GM18526 (cell line): ENCODE data around the gene PLD3.

ENCODE experiments used
- POLR2A ChIP-seq: IDR thresholded peaks from 3 replicates; pipeline ENCODE4 v1.6.1; 2011; ENCODE audit not compliant: insufficient read length; ENCODE audit errors: extremely low read depth

The PLD3 gene

DNA sequence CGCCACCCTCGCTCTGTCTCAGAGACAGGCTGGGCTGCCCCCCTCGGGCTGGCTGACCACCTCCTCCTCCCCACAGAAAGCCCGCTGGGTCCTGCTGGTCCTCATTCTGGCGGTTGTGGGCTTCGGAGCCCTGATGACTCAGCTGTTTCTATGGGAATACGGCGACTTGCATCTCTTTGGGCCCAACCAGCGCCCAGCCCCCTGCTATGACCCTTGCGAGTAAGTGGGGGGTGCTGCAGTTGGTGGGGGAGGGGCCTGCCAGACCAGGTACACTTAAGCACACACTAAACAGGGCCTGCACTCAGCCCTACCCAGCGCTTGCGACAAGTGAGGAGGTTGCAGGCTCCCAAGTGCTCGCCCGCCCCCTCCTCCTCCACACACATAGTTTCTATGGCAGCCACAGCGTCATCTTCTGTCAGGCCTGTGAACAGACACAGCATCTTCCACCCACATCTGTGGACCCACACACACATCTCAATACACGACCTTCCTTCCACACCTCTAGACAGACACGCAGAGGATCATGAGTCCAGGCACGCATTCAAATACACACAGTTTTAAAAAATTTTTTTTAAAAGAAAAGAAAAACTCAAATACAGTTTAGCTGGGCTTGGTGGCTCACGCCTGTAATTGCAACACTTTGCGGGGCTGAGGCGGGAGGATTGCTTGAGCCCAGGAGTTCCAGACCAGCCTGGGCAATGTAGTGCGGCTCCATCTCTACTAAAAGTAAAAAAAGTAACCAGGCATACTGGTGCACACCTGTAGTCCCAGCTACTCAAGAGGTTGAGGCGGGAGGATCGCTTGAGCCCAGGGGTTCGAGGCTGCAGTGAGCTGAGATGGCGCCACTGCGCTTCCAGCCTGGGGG lies 18.4 kb downstream of the PLD3 start:
- TF ChIP-seq POLR2A: no peak

DNA sequence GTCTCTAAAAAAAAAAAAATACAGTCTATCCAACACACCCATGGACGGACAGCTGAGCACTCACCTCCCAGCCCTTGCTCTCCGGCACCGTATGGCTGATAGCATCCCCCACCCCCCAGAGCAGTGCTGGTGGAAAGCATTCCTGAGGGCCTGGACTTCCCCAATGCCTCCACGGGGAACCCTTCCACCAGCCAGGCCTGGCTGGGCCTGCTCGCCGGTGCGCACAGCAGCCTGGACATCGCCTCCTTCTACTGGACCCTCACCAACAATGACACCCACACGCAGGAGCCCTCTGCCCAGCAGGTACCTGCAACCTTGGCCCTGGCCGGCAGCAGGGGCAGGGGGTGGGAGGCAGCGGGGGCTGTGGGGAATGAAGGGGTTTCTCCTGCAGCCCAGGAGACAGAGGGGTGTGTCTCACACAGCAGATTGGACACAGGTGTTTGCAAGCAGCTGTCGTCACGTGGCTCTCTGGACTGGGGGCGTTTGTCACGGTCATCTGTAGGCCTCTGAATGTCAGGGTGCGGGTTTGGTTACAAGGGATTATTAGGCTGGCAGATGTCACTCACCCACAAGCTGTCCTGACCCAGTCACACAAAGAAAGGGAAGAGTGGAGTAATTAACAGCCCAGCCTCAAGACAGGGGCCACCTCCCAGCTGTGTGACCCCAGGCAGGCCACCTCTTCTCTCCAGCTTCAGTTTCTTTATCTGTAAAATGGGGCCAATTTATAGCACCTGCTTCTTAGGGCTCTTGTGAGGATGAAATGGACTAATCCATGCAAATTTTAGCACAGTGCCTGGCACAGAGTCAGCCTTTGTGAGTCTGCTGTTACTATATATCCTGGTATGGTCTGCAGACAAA lies 19.3 kb downstream of the PLD3 start:
- no peak for TF ChIP-seq POLR2A

DNA sequence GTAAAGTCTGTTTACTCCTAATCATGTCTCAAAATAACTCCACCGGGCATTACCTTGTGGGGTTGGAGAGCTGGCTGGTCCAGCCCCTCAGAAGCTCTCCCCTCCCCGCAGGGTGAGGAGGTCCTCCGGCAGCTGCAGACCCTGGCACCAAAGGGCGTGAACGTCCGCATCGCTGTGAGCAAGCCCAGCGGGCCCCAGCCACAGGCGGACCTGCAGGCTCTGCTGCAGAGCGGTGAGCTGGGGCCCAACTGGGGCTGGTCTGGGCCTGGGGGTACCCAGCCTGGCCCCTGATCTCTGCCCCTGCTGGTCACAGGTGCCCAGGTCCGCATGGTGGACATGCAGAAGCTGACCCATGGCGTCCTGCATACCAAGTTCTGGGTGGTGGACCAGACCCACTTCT lies 21.3 kb downstream of the PLD3 start:
- no peak for TF ChIP-seq POLR2A

DNA sequence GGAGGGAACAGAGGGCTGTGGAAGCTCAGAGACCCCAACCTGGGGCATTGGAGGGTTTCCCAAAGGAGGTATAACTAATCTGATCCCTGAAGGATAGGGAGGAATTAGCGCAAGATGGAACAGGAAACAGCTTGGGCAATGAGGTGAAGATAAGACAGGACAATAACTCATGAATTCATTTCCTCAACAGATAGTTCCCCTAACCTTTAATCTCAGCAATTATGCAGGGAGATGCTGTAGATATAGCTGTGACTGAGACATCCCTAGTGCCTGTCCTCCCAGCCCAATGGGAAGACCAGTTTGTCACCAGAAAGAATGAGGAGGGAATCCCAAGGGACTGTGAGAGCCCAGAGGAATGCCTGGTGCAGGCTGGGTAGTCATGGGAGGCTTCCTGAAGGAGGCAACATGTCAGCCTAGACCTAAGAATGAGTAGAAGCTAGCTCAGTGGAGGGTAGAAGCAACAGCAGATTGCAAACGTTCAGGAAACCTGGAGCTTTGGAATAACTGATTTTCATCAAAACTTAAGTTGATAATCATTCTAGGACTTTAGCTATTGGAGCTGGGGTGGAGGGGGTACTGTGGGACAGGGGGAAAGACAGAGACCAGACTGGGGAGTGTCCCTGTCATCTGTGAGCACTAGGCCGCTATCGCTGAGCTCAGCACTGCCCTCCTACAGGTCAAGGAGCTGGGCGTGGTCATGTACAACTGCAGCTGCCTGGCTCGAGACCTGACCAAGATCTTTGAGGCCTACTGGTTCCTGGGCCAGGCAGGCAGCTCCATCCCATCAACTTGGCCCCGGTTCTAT lies 22.7 kb downstream of the PLD3 start:
- no peak for TF ChIP-seq POLR2A

DNA sequence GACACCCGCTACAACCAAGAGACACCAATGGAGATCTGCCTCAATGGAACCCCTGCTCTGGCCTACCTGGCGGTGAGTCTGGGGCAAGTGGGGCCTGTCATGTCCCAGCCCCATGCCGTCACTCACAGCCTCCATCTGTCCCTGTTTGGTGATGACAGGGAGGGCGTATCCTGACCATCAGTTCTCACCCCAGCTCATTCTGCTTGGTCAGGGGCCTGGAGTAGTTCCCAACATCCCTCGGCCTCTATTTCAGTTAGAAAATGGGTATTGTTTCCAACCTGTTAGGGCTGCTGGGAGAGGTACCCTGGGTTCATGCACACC lies 23.3 kb downstream of the PLD3 start:
- TF ChIP-seq POLR2A: no peak

DNA sequence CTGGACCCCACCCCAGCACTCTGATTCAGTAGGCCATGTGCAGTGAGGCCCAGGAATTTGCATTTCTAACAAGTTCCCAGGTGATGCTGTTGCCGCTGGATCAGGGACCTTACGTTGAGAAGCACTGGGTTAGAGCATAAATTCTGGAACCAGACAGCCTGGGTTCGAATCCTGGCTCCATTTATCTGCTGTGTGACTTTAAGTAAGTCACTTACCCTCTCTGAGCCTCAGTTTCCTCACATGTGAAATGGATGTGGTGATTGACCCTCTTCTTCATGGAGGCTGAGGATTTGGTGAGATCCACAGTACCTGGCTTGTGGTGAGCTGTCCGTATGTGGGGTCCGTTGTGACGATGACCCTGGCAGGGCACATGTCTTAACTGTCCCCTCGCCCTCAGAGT lies 25.6 kb downstream of the PLD3 start:
- TF ChIP-seq POLR2A: no peak

DNA sequence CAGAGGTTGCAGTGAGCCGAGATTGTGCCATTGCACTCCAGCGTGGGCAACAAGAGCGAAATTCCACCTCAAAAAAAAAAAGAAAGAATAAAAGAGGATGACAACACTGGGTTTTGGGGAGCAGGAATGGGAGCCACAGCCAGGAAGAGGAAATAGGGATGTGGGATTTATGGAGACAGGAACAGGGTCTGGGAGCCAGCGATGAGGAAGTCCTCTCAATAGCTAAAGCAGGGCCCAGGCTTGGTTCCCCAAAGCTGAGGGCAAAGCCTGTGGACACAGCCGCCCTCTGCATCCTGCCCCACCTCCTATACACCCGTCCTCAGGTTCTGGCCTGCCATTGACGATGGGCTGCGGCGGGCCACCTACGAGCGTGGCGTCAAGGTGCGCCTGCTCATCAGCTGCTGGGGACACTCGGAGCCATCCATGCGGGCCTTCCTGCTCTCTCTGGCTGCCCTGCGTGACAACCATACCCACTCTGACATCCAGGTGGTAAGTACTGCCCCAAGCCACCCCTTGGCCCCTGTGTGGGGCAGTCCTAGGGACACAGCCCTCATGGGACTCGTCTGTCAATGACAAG lies 27.9 kb downstream of the PLD3 start:
- no peak for TF ChIP-seq POLR2A

DNA sequence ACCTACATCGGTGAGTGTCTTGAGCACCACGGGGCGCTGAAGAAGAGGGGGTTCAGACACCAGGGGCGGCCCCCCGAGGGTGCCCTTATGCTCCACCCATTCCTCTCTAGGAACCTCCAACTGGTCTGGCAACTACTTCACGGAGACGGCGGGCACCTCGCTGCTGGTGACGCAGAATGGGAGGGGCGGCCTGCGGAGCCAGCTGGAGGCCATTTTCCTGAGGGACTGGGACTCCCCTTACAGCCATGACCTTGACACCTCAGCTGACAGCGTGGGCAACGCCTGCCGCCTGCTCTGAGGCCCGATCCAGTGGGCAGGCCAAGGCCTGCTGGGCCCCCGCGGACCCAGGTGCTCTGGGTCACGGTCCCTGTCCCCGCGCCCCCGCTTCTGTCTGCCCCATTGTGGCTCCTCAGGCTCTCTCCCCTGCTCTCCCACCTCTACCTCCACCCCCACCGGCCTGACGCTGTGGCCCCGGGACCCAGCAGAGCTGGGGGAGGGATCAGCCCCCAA lies 29.4 kb downstream of the PLD3 start:
- TF ChIP-seq POLR2A: no peak

DNA sequence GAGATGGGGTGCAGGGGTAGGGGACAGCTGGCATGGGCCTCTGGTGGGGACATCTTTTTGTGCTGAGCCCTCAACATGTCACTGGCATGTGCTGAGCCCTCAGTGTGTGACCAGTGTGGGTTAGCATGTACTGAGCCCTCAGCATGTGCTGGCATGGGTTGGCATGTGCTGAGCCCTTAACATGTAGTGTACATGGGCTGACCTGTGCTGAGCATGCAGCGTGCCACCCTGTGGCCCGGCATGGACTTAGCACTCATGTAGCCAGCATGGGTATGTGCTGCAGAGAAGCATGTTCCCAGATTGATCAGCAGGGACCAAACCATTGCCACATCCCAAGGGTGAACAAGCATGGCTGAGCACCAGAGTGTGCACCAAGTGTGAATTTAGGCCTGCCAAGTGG lies 30.0 kb downstream of the PLD3 start:
- TF ChIP-seq POLR2A: no peak

DNA sequence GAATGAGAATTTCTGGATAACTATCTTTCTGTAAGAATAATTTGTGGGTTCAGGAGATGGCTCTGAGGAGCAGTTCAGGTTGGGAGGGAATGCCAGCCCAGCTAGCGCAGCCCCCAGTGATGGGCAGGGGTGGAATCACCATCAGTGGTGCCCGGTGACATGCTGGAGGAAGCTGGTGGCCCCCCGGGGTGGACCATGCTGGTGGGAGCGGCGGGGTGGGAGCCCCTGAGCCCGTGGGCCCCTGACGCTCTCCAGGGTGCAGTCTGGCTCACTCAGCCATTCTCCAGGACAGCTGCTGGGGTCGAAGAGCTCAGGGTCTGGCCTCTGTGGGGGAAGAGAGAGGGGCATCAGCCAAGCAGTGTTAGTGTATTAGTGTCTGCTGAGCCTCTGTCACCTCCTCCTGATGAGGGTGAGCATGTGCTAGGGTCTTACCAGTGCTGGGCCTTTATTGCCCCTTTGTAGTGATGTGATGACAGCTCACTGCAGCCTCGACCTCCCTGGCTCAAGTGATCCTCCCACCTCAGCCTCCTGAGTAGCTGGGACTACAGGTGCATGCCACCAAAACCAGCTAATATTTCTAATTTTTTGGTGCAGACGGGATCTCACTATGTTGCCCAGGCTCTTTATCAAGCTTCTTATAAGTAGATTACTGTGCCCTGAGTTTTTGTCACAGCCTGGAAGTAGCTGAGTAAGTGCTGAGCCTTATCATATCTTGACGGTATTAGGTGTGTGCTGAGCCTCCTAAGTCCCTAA lies 31.1 kb downstream of the PLD3 start:
- TF ChIP-seq POLR2A: no peak

DNA sequence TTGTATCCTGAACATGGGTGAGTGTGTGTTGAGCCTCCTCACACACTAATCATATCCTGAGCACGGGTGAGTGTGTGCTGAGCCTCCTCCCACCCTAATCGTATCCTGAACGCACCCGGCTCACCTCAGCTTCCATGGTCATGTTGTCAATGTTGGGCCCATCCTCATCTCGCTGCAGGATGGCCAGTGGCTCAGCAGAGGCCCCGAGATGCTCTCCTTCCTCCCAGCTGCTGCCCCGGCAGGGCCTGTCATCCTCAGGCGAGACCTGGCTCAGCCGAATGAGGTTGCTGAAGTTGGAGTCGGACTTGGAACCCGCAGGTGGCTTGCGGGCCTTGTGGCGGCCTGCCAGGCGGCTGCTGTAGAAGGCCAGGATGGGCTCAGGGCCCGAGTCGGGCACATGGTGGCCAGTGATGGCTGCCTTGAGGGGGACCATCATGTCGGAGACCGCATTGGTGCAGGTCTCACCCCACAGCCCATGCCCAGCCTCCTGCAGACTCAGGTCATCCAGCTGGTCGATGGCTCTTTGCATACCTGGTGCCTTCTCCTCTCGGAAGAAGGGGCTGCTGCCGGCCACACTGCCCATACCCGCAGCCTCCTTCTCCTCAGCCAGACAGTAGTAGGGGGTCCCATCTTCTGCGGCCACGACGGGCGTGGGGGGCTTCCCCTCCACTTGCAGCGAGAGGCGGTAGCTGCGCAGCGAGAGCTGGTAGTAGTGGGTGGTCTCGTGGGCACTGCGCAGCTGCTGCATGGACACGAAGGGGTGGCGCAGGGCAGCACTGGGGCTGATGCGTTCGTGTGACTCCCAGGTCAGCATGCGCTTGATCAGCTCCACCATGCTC lies 31.9 kb downstream of the PLD3 start:
- TF ChIP-seq POLR2A: no peak

DNA sequence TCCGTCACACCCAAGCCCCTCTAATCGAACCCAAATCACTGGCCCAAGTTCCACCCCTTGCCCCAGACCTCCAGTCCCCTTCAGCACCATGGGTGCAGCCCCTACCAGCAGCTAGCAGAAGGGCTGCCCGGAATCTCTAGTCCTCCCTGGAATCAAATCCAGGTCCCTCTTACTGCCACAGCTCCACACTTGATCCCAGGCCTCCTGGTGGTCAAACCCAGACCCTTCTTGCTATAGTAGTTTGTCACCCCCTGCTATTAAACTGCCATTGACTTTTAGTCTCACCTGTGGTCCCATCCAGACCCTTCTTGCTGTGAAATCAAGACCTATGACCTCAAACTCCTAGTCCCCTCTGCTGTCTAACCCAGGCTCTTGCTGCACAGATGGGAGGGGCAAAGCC lies 32.8 kb downstream of the PLD3 start:
- TF ChIP-seq POLR2A: no peak

DNA sequence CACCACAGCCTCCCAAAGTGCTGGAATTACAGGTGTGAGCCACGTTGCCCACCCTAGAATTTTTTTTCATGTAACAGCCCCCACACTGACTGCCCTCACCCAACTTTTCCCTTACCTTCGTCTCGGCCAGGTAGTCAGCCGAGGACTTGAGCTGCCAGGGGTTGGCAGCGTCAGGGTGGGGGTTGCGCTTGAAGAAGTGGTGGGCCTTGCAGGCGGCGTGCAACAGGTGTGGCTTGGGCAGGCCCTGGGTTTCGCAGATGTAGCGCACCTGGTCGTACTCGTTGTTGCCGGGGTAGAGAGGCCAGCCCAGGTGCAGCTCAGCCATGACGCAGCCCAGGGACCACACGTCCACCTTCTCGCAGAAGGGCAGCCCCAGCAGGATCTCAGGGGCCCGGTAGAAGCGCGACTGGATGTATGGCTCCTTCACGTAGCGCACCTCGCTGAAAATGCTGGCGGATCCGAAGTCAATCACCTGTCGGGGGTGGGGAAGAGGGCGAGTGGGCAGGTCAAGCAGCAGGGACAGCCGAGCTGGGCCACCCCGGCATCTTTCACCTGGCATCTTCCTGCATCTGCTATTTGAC lies 35.3 kb downstream of the PLD3 start:
- no peak for TF ChIP-seq POLR2A
